ENCODE results near the gene ITCH.
"Not testable (repeated sequence)": the region's sequence is repeated elsewhere in the genome, so short reads cannot be mapped to it uniquely, and the experiment has no call there.

Gene ITCH

DNA sequence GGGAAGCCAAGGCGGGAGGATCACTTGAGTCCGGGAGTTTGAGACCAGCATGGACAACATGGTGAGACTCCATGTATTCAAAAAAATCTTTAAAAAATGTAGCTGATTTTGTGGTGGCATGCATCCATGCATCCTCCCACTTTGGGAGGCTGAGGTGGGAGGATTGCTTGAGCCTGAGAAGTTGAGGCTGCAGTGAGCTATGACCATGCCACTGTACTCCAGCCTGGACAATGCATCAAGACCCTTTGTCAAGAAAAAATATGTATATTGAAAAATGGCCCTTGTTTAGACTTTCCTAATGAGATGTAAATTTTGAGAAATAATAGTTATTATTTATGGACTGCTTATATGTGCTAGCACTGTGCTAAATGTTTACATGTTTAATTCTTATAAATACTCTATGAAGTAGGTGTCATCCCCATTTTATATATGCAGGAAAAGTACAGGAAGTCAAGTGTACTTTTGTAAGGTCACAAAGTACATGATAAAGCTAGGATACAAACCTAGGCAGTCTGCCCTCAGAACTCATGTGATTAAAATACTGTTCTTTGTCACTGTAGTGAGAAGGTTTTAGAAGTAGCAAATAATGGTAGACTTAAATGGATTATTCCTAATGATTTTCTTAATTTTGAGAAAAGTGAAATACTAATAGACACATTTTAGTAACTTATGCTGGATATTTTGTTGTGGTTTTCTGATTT is 58.8 kb downstream of the ITCH start:
- DNase-seq = no peak

DNA sequence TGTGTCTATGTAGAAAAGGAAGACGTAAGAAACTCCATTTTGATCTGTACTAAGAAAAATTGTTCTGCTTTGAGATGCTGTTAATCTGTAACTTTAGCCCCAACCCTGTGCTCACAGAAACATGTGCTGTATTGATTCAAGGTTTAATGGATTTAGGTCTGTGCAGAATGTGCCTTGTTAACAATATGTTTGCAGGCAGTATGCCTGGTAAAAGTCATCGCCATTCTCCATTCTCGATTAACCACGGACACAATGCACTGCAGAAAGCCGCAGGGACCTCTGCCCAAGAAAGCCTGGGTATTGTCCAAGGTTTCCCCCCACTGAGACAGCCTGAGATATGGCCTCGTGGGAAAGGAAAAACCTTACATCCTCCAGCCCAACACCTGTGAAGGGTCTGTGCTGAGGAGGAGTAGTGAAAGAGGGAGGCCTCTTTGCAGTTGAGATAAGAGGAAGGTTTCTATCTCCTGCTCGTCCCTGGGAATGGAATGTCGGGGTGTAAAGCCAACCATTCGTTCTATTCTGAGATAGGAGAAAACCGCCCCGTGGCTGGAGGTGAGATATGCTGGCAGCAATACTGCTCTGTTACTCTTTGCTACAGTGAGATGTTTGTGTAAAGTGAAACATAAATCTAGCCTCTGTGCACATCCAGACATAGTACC is 62.1 kb downstream of the ITCH start:
- not testable (repeated sequence) for DNase-seq

DNA sequence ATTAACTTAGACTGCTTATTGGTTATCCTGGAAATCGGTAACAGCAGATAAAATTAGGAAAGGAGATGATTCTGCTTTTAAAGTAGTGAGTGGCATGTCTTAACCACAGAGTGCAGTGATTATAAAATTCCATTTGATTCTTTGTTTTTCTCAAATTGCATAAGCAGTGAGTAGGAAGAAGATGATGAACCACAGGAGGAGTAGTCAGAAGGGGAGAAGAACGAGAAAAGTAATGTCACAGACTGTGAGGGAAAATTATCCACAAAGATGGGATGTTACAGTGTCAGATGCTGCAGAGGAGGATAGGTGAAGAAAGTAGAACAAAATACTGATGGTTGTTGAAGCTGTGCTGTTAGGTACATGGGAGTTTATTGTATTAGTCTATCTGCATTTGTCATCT is 63.0 kb downstream of the ITCH start:
- DNase-seq = no peak

DNA sequence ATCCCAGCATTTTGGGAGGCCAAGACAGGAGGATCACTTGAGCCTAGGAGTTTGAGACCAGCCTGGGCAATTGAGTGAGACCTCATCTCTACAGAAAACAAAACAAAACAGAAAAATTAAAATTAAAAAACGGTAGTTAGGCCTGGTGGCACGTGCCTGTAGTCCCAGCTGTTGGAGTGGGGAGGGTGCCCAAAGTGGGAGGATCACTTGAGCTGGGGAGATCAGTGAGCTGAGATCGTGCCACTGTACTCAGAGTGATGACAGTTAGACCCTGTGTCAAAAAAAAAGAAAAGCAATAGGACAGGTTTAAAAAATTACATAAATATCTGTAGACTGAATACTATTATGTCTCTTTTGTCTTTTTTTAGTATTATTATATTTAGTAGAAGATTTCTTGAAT is 64.3 kb downstream of the ITCH start:
- no peak for DNase-seq

DNA sequence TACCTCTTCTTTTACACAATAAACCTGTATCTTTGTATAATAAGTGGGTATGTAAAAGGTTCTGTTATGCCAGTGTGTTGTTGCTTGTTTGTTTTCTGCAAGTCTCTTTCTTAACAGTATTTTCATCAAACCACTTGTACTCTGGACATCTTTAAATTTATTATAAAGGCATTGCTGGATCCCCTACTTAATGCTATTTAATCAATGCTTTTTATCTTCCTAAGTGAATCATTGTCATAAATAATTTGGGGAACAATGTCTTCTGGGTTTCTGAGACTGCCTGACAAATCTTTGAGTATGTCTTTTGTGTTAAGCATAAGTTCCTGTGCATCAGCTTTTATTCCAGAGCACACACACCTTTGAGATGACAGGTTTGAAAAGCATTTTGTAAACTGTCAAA is 64.7 kb downstream of the ITCH start:
- DNase-seq = peak in 1 of 2 experiments; percentile 9

DNA sequence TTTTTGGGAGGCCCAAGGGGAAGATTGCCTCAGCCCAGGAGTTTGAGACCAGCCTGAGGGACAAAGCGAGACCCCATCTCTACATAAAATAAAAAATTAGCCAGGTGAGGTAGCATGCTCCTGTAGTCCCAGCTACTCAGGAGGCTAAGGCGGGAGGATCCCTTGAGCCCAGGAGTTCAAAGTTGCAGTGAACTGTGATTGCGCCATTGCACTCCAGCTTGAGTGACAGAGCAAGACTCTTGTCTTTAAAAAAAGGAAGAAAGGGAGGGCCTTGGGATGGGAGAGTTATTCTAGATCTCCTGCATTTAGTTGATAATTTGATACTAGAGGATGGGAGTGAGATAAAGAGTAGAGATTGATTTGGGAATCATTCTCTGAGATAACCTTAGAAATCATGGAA is 68.1 kb downstream of the ITCH start:
- DNase-seq = no peak

DNA sequence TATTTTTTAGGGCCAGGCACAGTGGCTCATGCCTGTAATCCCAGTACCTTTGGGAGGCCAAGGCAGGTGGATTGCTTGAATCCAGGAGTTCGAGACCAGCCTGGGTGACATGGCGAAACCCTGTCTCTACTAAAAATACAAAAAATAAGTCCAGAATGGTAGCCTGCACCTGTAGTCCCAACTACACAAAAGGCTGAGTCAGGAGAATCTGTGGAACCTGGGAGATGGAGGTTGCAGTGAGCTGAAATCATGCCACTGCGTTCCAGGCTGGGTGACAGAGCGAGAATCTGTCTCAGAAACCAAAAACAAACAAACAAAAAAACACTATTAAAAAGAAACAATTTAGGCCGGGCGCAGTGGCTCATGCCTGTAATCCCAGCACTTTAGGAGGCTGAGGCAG is 69.6 kb downstream of the ITCH start:
- DNase-seq = not testable (repeated sequence)

DNA sequence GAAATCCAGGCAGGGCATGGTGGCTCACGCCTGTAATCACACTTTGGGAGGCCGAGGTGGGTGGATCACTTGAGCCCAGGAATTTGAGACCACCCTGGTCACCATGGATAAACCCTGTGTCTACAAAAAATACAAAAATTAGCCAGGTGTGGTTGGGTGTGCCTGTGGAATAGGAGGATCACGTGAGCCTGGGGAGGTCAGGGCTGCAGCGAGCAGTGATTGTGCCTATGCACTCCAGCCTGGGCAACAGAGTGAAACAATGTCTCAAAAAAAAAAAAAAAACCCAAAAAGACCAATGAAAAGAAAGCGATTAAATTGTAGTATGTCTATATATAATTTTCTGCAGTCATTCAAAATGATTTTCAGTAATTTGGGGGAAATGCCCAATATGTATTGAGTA is 70.3 kb downstream of the ITCH start:
- no peak for DNase-seq

DNA sequence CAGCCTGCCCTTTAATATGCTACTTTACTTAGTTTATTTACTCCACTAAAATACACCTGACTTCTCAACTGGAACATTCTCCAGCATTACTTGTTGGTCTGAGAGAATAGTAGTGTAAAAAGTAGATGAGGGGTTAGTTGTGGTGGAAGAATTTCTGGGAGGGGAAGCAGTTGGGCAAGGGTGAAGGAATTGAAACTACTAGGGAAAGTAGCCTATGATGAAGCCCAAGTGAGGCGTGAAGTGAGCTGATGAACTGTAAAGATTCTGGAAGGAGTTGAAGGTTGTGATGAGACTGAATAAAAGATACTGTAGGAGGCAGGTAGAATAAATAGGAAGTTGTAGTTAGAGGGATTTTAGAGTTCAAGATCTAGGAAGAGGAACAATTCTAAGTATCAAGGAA is 72.5 kb downstream of the ITCH start:
- DNase-seq = no peak

DNA sequence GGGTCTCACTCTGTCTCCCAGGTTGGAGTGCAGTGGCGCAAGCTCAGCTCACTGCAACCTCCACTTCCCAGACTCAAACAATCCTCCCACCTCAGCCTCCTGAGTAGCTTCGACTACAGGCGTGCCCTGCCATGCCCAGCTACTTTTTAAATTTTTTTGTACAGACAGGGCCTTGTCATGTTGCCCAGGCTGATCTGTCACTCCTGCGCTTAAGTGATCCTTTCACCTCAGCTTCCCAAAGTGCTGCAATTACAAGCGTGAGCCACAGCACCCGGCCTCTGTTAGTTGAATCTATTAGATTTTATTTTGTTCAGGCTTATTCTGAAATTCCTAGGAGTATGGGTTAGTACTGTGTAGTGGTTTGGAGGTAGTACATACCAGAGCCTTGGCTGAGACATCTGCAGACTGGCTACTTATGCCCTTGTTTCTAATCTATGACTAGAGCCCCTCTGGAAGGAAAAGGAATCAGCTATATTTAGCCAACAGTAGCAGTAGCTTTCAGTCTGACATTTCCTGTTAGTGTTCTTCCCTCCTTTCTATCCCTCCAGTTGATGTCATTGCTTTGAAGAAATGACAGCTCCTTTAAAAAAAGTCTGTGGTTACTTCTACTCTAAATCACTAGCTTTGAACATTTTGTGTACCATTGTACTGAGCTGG is 74.4 kb downstream of the ITCH start:
- DNase-seq = no peak

DNA sequence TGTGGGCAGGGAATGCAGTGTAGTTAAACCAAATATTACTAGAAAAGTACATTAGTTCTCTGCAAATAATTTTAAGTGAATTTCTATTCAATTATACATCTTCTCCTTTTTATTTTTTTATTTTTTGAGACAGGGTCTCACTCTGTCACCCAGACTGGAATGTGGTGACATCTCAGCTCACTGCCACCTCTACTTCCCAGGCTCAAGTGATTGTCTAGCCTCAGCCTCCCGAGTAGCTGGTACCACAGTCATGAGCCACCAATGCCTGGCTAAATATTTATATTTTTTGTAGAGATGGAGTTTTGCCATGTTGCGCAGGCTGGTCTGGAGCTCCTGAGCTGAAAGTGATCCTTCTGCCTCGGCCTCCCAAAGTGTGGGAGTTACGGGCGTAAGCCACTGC is 76.1 kb downstream of the ITCH start:
- DNase-seq = no peak

DNA sequence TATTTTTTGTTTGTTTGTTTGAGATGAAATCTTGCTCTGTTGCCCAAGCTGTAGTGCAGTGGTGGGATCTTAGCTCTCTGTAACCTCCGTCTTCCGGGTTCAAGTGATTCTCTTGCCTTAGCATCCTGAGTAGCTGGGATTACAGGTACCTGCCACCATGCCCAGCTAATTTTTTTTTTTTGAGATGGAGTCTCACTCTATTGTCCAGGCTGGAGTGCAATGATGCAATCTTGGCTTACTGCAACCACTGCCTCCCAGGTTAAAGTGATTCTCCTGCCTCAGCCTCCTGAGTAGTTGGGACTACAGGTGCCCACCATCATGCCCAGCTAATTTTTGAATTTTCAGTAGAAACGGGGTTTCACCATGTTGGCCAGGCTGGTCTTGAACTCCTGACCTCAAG is 78.3 kb downstream of the ITCH start:
- not testable (repeated sequence) for DNase-seq

DNA sequence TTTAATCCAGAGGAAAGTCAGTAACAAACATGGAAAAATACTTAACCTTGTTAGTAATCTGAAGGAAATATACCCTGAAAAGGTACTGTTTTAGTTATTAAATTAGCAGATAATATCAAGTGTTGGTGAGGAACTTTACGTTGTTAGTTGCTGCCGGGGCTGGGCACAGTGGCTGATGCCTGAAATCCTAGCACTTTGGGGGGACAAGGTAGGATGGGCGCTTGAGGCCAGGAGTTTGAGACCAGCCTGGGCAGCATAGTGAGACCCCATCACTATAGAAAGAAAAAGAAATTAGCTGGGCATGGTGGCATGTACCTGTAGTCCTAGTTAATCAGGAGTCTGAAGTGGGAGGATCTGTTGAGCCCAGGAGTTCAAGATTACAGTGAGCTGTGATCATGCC is 80.5 kb downstream of the ITCH start:
- no peak for DNase-seq

DNA sequence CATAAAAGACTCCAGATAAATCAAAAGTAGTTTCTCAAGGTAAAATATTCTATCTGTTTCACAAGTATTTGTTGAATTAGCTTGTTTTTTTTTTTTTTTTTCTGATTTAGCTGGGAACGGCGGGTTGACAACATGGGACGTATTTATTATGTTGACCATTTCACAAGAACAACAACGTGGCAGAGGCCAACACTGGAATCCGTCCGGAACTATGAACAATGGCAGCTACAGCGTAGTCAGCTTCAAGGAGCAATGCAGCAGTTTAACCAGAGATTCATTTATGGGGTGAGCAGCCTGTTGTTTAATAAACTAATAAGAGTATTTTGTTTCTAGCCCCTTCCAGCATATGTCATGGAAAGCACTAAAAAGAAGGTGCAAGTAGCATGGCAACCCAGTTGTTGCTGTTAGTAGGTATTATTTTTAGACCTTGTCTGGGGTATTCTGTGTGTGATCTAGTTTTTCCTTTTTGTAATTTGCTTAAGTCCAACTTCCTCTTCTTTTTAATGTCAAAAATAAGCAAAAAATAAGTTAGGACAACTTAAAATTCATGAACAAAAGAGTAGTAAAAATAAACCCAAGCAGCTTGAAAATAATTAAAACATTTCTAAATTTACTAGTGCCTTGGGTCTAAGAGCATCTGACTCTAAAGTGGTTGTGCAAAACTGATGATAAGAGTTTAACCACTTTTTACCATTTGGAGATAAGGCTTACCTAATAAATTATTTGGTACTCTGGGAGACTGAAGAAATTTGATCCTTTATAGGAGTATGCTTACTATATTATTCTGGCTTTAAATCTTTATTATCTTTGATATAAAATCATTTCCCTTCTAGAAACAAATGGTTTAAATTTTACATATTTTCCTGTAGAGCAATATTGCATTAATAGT is 82.3 kb downstream of the ITCH start:
- DNase-seq = no peak

DNA sequence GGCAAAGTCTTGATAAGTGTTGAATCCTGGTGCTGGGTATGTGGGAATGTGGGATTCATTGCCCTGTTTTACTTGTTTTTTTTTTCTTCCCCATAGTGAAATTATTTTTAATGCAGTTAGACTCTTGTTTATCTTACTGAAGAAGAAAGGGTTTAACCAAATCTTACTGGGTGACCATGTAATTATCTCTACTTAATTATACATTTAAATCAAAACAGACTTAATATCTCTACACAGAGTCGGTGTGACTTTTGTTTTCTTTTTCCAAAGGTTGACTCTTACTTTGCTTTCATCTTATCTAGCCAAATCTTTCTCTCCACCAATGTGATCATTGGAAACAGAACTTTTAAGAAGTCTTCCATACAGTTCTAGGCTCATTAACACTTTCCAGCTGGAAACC is 85.4 kb downstream of the ITCH start:
- DNase-seq = no peak

DNA sequence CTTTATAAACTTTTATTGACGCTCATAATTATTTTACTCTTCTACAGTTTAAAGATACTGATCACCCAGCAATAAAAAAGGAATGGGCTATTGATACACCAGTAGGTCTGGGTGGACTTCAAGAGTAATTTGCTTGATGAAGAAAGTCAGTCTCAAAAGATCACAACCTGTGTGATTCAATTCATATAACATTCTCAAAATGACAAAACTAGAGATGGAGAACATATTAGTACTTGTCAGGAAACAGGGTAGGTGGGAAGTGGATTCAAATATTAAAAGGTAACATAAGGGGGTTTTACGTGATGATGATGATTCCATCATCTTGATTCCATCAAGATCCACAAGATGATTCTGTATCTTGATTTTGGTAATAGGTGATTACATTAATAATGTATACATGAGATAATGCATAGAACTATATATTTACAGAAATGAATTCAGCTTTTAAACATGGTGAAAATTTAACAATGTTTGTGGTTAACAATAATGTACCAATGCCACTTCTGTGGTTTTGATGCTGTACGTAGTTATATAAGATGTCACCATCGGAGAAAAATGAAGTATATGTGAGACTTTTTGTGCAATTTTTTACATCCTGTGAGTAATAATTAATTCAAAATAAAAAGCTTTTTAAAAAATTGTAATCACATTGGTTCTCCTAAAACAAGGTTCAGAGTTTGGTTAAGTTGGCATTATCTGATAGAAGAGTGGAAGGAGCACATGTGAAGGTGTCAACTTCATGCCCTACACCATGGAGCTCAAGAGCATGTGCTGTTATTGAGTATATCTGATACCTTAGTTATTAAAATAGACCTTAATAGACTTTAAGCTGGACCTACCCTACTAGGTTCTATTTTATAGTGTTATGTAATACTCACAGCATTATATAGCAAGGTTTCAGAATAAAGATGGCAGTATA is 86.9 kb downstream of the ITCH start:
- DNase-seq = no peak

DNA sequence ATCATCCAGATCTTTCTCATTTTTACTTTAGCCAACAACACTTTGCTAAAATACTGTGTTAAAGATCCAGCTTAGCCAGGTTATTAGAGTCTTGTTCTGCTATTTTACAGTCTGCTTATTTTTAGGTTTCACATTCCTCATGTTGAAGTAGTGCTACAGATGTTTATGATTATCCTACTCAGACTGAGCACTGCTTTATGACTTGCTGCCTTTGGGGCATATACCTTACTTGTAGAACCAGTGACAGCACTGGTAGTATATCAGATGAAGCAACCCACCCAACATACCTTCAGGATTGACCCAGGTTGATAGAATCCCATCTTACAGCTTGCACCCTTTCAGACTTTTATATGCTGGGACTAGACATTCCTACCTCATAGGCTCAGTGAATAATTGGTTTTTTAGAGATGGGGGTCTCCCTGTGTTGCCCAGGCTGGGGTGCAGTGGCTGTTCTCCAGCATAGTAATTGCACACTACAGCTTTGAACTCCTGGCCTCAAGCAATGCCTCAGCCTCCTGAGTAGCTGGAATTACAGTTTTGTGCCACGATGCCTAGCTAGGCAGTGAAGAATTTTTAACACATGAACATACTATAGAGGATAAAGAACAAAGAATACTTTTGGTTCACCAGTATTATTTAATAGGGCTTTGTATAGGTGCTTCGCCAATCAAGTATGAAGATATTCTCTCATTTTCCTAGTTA is 89.4 kb downstream of the ITCH start:
- no peak for DNase-seq

DNA sequence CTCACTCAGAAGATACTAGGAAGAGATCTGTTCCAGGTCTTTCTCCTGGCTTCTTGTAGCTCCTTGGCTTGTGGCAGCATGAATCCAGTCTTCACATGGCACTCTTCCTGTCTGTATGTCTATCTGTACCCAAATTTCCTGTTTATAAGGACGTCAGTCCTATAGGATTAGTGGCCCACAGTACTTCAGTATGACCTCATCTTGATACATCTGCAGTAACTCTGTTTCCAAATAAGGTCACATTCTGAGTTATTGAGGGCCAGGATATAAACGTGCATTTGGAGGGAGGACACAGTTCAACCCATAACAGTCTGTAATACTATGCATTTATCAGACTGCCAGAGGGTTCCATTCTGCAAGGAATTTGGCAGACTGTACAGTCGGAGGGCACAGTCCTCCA is 95.6 kb downstream of the ITCH start:
- DNase-seq = no peak

DNA sequence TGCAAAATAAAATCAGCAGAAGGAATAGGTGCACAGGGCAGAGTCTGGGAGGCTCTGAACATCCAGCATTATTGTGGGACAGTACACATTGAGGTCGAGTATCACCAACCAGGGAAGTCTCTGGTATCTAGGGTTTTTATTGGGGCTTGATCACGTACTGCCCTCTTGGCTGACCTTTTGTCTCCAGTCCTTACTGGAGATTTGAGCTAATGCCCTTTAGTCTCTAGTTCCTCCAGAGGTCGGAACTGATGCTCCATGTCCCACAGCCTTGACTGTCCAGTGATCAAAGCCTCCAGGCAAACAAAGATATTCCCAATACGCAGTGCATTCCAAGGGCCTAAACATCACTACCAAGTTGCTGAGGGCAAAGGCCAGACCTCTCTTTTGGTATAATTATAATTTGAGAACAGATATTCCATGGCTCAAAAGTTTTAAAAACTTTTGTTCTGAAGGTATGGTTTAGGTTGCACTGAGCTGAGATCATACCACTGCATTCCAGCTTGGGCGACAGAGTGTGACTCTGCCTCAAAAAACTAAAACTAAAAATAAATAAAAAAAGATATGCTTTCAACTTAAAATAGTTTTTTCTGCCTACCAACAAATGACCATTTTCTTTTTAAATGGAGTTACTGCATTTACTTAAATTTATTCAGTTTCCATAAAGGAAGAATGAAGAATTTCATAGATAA is 96.3 kb downstream of the ITCH start:
- DNase-seq = no peak

DNA sequence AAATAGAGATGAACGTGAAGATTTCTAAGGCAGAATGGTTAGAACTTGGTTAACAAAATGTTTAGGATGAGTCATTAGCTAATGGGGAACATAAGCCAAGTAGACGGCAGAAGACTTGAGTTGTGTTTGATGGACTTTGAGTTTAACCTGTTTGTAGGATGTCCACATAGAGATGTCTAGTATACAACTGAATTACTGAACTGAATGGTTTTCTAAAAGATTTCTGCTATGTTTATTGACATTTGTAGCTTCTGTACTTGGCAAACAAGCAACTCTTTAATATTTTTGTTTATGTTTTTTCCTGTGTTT is 98.7 kb downstream of the ITCH start:
- DNase-seq = no peak

DNA sequence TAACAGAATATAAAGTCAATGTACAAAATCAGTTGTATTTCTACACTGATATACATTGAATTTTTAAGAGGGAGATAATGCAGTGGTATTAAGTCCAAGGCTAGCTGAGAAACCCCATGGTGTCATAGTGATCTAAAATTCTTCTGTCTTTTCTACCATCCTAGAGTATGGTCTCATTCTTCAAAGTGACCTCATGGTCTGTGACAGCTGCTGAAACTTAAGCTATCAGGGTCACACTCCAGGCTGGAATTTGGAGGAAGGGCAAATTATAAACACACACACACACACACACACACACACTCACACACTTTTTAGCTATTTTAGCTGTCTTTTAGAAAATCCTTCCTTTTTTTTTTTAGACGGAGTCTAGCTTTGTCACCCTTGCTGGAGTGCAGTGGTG is 105.9 kb downstream of the ITCH start:
- DNase-seq = no peak
